ENCODE results near the gene IL10RB.

Gene IL10RB

GRCh38 chr21:33301632-33302002 lies 35.5 kb downstream of the IL10RB start:
- H3K9me3 ChIP-seq (ENCODE audit: control insufficient read depth, low read length): no peaks in the 10 kb centered on the region
- H3K4me1 ChIP-seq (ENCODE audit: control insufficient read depth, insufficient read depth, low read length, poor library complexity, severe bottlenecking): peaks cover 10% of the 10 kb centered on the region
- no peak overlapping the region for H3K4me3 ChIP-seq (ENCODE audit: extremely low read depth, insufficient read depth, low read length, poor library complexity, severe bottlenecking)
- no peak overlapping the region for H3K27ac ChIP-seq (ENCODE audit: low read depth, low read length, severe bottlenecking)
- 100% methylated on average over 1 of the region's 2 CpGs for WGBS, 2 experiments (ENCODE audit: insufficient coverage in 2 of 2)
- H3K36me3 ChIP-seq (ENCODE audit: control insufficient read depth, insufficient read depth, low read length): no peaks in the 10 kb centered on the region

- 93 to 97% methylated on average over 6 of the region's 7 CpGs for WGBS, 2 experiments (ENCODE audit: insufficient coverage in 2 of 2)
- H3K4me3 ChIP-seq (ENCODE audit: extremely low read depth, insufficient read depth, low read length, poor library complexity, severe bottlenecking): no peak overlapping the region
- no peaks in the 10 kb centered on the region for H3K9me3 ChIP-seq (ENCODE audit: control insufficient read depth, low read length)
- H3K36me3 ChIP-seq (ENCODE audit: control insufficient read depth, insufficient read depth, low read length): no peaks in the 10 kb centered on the region
- H3K27ac ChIP-seq (ENCODE audit: low read depth, low read length, severe bottlenecking): no peak overlapping the region
- H3K4me1 ChIP-seq (ENCODE audit: control insufficient read depth, insufficient read depth, low read length, poor library complexity, severe bottlenecking): peaks cover 10% of the 10 kb centered on the region
Observed at GRCh38 chr21:33302055-33302454, 35.9 kb downstream of the IL10RB start.

- no peak overlapping the region for H3K27ac ChIP-seq (ENCODE audit: low read depth, low read length, severe bottlenecking)
- H3K4me3 ChIP-seq (ENCODE audit: extremely low read depth, insufficient read depth, low read length, poor library complexity, severe bottlenecking): no peak overlapping the region
- WGBS, 2 experiments (ENCODE audit: insufficient coverage in 2 of 2): 97 to 100% methylated on average over 4 to 5 of the region's 7 CpGs
- no peaks in the 10 kb centered on the region for H3K9me3 ChIP-seq (ENCODE audit: control insufficient read depth, low read length)
- no peaks in the 10 kb centered on the region for H3K36me3 ChIP-seq (ENCODE audit: control insufficient read depth, insufficient read depth, low read length)
- H3K4me1 ChIP-seq (ENCODE audit: control insufficient read depth, insufficient read depth, low read length, poor library complexity, severe bottlenecking): peaks cover 10% of the 10 kb centered on the region
Observed at GRCh38 chr21:33302796-33303195, 36.6 kb downstream of the IL10RB start.

- Histone ChIP-seq H3K27ac (ENCODE audit: low read depth, low read length, severe bottlenecking) (no peak overlapping the region), H3K9me3 (ENCODE audit: control insufficient read depth, low read length) (no peaks in the 10 kb centered on the region), H3K4me1 (ENCODE audit: control insufficient read depth, insufficient read depth, low read length, poor library complexity, severe bottlenecking) (peaks cover 5% of the 10 kb centered on the region), H3K36me3 (ENCODE audit: control insufficient read depth, insufficient read depth, low read length) (no peaks in the 10 kb centered on the region), H3K4me3 (ENCODE audit: extremely low read depth, insufficient read depth, low read length, poor library complexity, severe bottlenecking) (no peak overlapping the region)
- WGBS, 2 experiments (ENCODE audit: insufficient coverage in 2 of 2): 90 to 100% methylated on average over 2 of the region's 4 CpGs
Observed at GRCh38 chr21:33305344-33305671, 39.1 kb downstream of the IL10RB start.

GRCh38 chr21:33305938-33306337 lies 39.8 kb downstream of the IL10RB start:
- Histone ChIP-seq H3K4me1 (ENCODE audit: control insufficient read depth, insufficient read depth, low read length, poor library complexity, severe bottlenecking) (peaks cover 5% of the 10 kb centered on the region), H3K36me3 (ENCODE audit: control insufficient read depth, insufficient read depth, low read length) (no peaks in the 10 kb centered on the region), H3K4me3 (ENCODE audit: extremely low read depth, insufficient read depth, low read length, poor library complexity, severe bottlenecking) (no peak overlapping the region), H3K27ac (ENCODE audit: low read depth, low read length, severe bottlenecking) (no peak overlapping the region), H3K9me3 (ENCODE audit: control insufficient read depth, low read length) (no peaks in the 10 kb centered on the region)
- 94% methylated on average over 2 of the region's 2 CpGs; no CpG with 5 or more reads in 1 of the 2 experiments for WGBS, 2 experiments (ENCODE audit: insufficient coverage in 2 of 2)

GRCh38 chr21:33308586-33309490 lies 42.7 kb downstream of the IL10RB start:
- Histone ChIP-seq H3K4me3 (ENCODE audit: extremely low read depth, insufficient read depth, low read length, poor library complexity, severe bottlenecking) (no peak overlapping the region), H3K9me3 (ENCODE audit: control insufficient read depth, low read length) (no peaks in the 10 kb centered on the region), H3K4me1 (ENCODE audit: control insufficient read depth, insufficient read depth, low read length, poor library complexity, severe bottlenecking) (no peaks in the 10 kb centered on the region), H3K27ac (ENCODE audit: low read depth, low read length, severe bottlenecking) (no peak overlapping the region), H3K36me3 (ENCODE audit: control insufficient read depth, insufficient read depth, low read length) (no peaks in the 10 kb centered on the region)
- WGBS, 2 experiments (ENCODE audit: insufficient coverage in 2 of 2): 67 to 88% methylated on average over 1 to 3 of the region's 6 CpGs

- Histone ChIP-seq H3K27ac (ENCODE audit: low read depth, low read length, severe bottlenecking) (no peak overlapping the region), H3K36me3 (ENCODE audit: control insufficient read depth, insufficient read depth, low read length) (no peaks in the 10 kb centered on the region), H3K9me3 (ENCODE audit: control insufficient read depth, low read length) (no peaks in the 10 kb centered on the region), H3K4me1 (ENCODE audit: control insufficient read depth, insufficient read depth, low read length, poor library complexity, severe bottlenecking) (no peaks in the 10 kb centered on the region), H3K4me3 (ENCODE audit: extremely low read depth, insufficient read depth, low read length, poor library complexity, severe bottlenecking) (no peak overlapping the region)
- WGBS, 2 experiments (ENCODE audit: insufficient coverage in 2 of 2): 100% methylated on average over 1 of the region's 1 CpG; no CpG with 5 or more reads in 1 of the 2 experiments
Observed at GRCh38 chr21:33309778-33310177, 43.6 kb downstream of the IL10RB start.

GRCh38 chr21:33312121-33312520 lies 46.0 kb downstream of the IL10RB start:
- H3K9me3 ChIP-seq (ENCODE audit: control insufficient read depth, low read length): no peaks in the 10 kb centered on the region
- H3K27ac ChIP-seq (ENCODE audit: low read depth, low read length, severe bottlenecking): no peak overlapping the region
- WGBS, 2 experiments (ENCODE audit: insufficient coverage in 2 of 2): no CpG with 5 or more reads among the region's 3 CpGs
- H3K36me3 ChIP-seq (ENCODE audit: control insufficient read depth, insufficient read depth, low read length): no peaks in the 10 kb centered on the region
- no peak overlapping the region for H3K4me3 ChIP-seq (ENCODE audit: extremely low read depth, insufficient read depth, low read length, poor library complexity, severe bottlenecking)
- H3K4me1 ChIP-seq (ENCODE audit: control insufficient read depth, insufficient read depth, low read length, poor library complexity, severe bottlenecking): no peaks in the 10 kb centered on the region

GRCh38 chr21:33313183-33313582 lies 47.0 kb downstream of the IL10RB start:
- 100% methylated on average over 1 of the region's 1 CpG; no CpG with 5 or more reads in 1 of the 2 experiments for WGBS, 2 experiments (ENCODE audit: insufficient coverage in 2 of 2)

GRCh38 chr21:33313611-33314010 lies 47.4 kb downstream of the IL10RB start:
- Histone ChIP-seq H3K4me3 (ENCODE audit: extremely low read depth, insufficient read depth, low read length, poor library complexity, severe bottlenecking) (no peak overlapping the region), H3K4me1 (ENCODE audit: control insufficient read depth, insufficient read depth, low read length, poor library complexity, severe bottlenecking) (no peaks in the 10 kb centered on the region), H3K36me3 (ENCODE audit: control insufficient read depth, insufficient read depth, low read length) (no peaks in the 10 kb centered on the region), H3K27ac (ENCODE audit: low read depth, low read length, severe bottlenecking) (no peak overlapping the region), H3K9me3 (ENCODE audit: control insufficient read depth, low read length) (no peaks in the 10 kb centered on the region)
- WGBS, 2 experiments (ENCODE audit: insufficient coverage in 2 of 2): 75 to 100% methylated on average over 1 to 2 of the region's 4 CpGs

More at GRCh38 chr21:33313183-33313582, 47.0 kb downstream of the IL10RB start:
- Histone ChIP-seq H3K27ac (ENCODE audit: low read depth, low read length, severe bottlenecking) (no peak overlapping the region), H3K4me3 (ENCODE audit: extremely low read depth, insufficient read depth, low read length, poor library complexity, severe bottlenecking) (no peak overlapping the region), H3K4me1 (ENCODE audit: control insufficient read depth, insufficient read depth, low read length, poor library complexity, severe bottlenecking) (no peaks in the 10 kb centered on the region), H3K9me3 (ENCODE audit: control insufficient read depth, low read length) (no peaks in the 10 kb centered on the region), H3K36me3 (ENCODE audit: control insufficient read depth, insufficient read depth, low read length) (no peaks in the 10 kb centered on the region)

- 50 to 57% methylated on average over 2 of the region's 4 CpGs for WGBS, 2 experiments (ENCODE audit: insufficient coverage in 2 of 2)
- H3K9me3 ChIP-seq (ENCODE audit: control insufficient read depth, low read length): no peaks in the 10 kb centered on the region
- H3K4me1 ChIP-seq (ENCODE audit: control insufficient read depth, insufficient read depth, low read length, poor library complexity, severe bottlenecking): no peaks in the 10 kb centered on the region
- no peak overlapping the region for H3K27ac ChIP-seq (ENCODE audit: low read depth, low read length, severe bottlenecking)
- H3K36me3 ChIP-seq (ENCODE audit: control insufficient read depth, insufficient read depth, low read length): no peaks in the 10 kb centered on the region
- no peak overlapping the region for H3K4me3 ChIP-seq (ENCODE audit: extremely low read depth, insufficient read depth, low read length, poor library complexity, severe bottlenecking)
Observed at GRCh38 chr21:33314111-33314510, 47.9 kb downstream of the IL10RB start.

Data from mesodermal cell (in vitro differentiated cells).